Middle frontal gyrus (tissue), 1 donor: ENCODE results near the gene PPFIA1.

ENCODE experiments used
- DNase-seq: peaks from one replicate; pipeline ENCODE4 v3.0.0-alpha.2; 2015; ENCODE audit warnings: low spot score; ENCODE audit errors: extremely low spot score

The PPFIA1 gene

GRCh38 chr11:70411713-70412452 lies 141.4 kb downstream of the PPFIA1 start:
- DNase-seq, result no peak

- DNase-seq, result no peak
Measured at GRCh38 chr11:70413151-70413550, 142.7 kb downstream of the PPFIA1 start.

- DNase-seq, result no peak
Measured at GRCh38 chr11:70414341-70415100, 144.0 kb downstream of the PPFIA1 start.

GRCh38 chr11:70415191-70415590 lies 144.7 kb downstream of the PPFIA1 start:
- no peak for DNase-seq

GRCh38 chr11:70415642-70416395 lies 145.3 kb downstream of the PPFIA1 start:
- DNase-seq, result no peak

- DNase-seq, result no peak
Measured at GRCh38 chr11:70416881-70417280, 146.4 kb downstream of the PPFIA1 start.

GRCh38 chr11:70418130-70418529 lies 147.6 kb downstream of the PPFIA1 start:
- DNase-seq, result no peak

GRCh38 chr11:70419307-70420007 lies 149.0 kb downstream of the PPFIA1 start:
- no peak for DNase-seq

GRCh38 chr11:70420008-70420464 lies 149.5 kb downstream of the PPFIA1 start:
- DNase-seq, result no peak

- no peak for DNase-seq
Measured at GRCh38 chr11:70420496-70420895, 150.0 kb downstream of the PPFIA1 start.

- DNase-seq, result no peak
Measured at GRCh38 chr11:70421123-70421522, 150.6 kb downstream of the PPFIA1 start.

- DNase-seq, result no peak
Measured at GRCh38 chr11:70422692-70423522, 152.4 kb downstream of the PPFIA1 start.

GRCh38 chr11:70423523-70424505 lies 153.3 kb downstream of the PPFIA1 start:
- no peak for DNase-seq

- no peak for DNase-seq
Measured at GRCh38 chr11:70424765-70425344, 154.4 kb downstream of the PPFIA1 start.

- DNase-seq, result no peak
Measured at GRCh38 chr11:70427436-70427835, 156.9 kb downstream of the PPFIA1 start.

GRCh38 chr11:70428701-70429427 lies 158.4 kb downstream of the PPFIA1 start:
- no peak for DNase-seq

GRCh38 chr11:70429428-70429705 lies 158.9 kb downstream of the PPFIA1 start:
- DNase-seq, result no peak

- DNase-seq, result no peak
Measured at GRCh38 chr11:70429724-70430521, 159.4 kb downstream of the PPFIA1 start.
